Esophagus (tissue), 2 donors: ENCODE measurements around the gene RAET1E. TPM values are rescaled to one million over a fixed set of nuclear protein-coding genes. Genes with fewer than 3 reads are reported as not detected.
"Not testable (repeated sequence)": the region's sequence is repeated elsewhere in the genome, so short reads cannot be mapped to it uniquely, and the experiment has no call there.

Source experiments
- H3K27ac ChIP-seq, 2 donors: one replicate each; pipeline ENCODE4 v1.5.1; 2013; ENCODE audit warnings: low read depth in 2 of 2, mild to moderate bottlenecking in 2 of 2, inconsistent platforms in 1 of 2, low read length in 1 of 2, moderate library complexity in 1 of 2
- H3K27me3 ChIP-seq, 2 donors: one replicate each; pipeline ENCODE4 v1.6.1; 2013; ENCODE audit warnings: low read length in 2 of 2, control low read depth in 1 of 2, mild to moderate bottlenecking in 1 of 2; ENCODE audit not compliant: insufficient read depth in 2 of 2, control insufficient read depth in 1 of 2
- H3K36me3 ChIP-seq, 2 donors: one replicate each; pipeline ENCODE4 v1.6.1; 2013; ENCODE audit warnings: low read length in 1 of 2; ENCODE audit not compliant: control insufficient read depth in 2 of 2, insufficient read depth in 2 of 2
- H3K4me1 ChIP-seq, 2 donors: one replicate each; pipeline ENCODE4 v1.6.1; 2013; ENCODE audit warnings: low read length in 1 of 2; ENCODE audit not compliant: control insufficient read depth in 2 of 2, insufficient read depth in 2 of 2
- H3K4me3 ChIP-seq, 2 donors: one replicate each; pipeline ENCODE4 v1.5.1; 2013; ENCODE audit warnings: low read length in 2 of 2, mild to moderate bottlenecking in 2 of 2, low read depth in 1 of 2, moderate library complexity in 1 of 2
- H3K9me3 ChIP-seq, 2 donors: one replicate each; pipeline ENCODE4 v1.6.1; 2013; ENCODE audit warnings: mild to moderate bottlenecking in 2 of 2, low read depth in 1 of 2, low read length in 1 of 2, moderate library complexity in 1 of 2; ENCODE audit not compliant: control insufficient read depth in 2 of 2, insufficient read depth in 1 of 2
- WGBS, 2 donors: extraction: QIAGEN DNeasy Blood & Tissue Kit; methylation state at CpG; one replicate each; pipeline ENCODE4 v1.1.7; 2013; 5-methylcytosine and 5-hydroxymethylcytosine counted together
- polyA plus RNA-seq, 2 donors: library from polyadenylated mRNA; stranded (reverse); fragments of 200-250 nt; gene quantifications; one replicate each; pipeline ENCODE4 v1.2.3, GENCODE V29; 2013
- donor health status: healthy with polysubstance abuse.
- donor health status: Bipolar disorder and iron deficiency.

RAET1E gene
- polyA plus RNA-seq, 2 donors, result 25.1 to 72.5 TPM

DNA sequence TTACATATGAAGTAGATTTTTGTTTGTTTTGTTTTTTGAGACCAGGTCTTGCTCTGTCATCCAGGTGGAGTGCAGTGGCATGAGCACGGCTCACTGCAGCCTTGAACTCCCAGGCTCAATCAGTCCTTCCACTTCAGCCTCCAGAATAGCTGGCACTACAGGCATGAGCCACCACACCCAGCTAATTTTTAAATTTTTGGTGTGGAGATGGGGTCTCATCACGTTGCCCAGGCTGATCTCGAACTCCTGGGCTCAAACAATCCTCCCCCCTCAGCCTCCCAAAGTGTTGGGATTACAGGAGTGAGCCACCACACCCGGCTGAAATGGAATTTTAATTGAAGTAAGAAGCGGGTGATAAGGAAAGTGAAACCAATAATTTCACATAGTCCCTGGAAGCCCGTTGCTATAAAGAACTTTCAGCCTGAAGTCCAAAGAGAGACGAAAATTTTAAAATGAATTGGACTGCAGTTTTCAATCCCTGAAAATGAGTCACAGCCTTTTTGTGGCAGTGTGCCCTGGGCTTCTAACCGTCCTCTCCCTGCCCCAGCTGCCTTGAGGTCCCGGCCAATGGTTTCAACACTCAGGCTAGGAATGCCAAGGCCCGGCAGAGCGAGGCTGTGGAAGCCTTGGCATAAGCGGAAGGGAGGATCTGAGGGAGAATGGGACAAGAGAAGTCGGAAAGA is 757 bp downstream of the RAET1E start:
- Histone ChIP-seq H3K4me3 (peak overlapping the region; percentile 27 to 51), H3K9me3 (no peaks in the 10 kb centered on the region), H3K4me1 (peaks cover 16 to 35% of the 10 kb centered on the region in 2 donors), H3K36me3 (no peaks in the 10 kb centered on the region), H3K27ac (peak overlapping the region; percentile 92 to 95), H3K27me3 (no peaks in the 10 kb centered on the region)
- WGBS, 2 donors, result 20 to 37% methylated on average over 13 of the region's 13 CpGs

DNA sequence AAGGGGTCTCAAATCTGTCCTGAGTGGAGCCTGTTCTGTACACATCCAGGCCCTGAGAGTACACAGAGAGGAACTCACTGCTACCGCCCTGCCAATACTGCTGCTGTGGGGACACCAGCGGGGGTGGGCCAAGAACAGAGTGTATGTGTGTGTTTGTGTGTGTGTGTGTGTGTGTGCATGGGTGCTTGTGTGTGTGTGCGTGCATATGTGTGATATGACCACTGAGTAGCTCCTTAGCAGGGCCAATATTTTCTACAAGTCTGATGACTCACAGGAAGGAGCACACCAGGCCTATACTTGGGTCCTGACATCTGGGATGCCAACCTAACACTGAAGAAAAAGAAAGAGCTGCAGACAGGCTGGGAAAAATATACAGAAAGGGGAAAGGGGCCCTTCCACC is 1.4 kb downstream of the RAET1E start:
- peak overlapping the region in 1 of 2 donors; percentile 51 for H3K4me3 ChIP-seq
- H3K9me3 ChIP-seq, result no peaks in the 10 kb centered on the region
- H3K4me1 ChIP-seq, result peaks cover 16 to 35% of the 10 kb centered on the region in 2 donors
- H3K27me3 ChIP-seq, result no peaks in the 10 kb centered on the region
- no peaks in the 10 kb centered on the region for H3K36me3 ChIP-seq
- peak overlapping the region; percentile 92 to 95 for H3K27ac ChIP-seq
- 85 to 89% methylated on average over 3 of the region's 3 CpGs for WGBS, 2 donors

- 42 to 47% methylated on average over 5 of the region's 5 CpGs for WGBS, 2 donors
- H3K9me3 ChIP-seq, result no peaks in the 10 kb centered on the region
- H3K27ac ChIP-seq, result peak overlapping the region; percentile 92 to 95
- no peaks in the 10 kb centered on the region for H3K27me3 ChIP-seq
- no peaks in the 10 kb centered on the region for H3K36me3 ChIP-seq
- H3K4me3 ChIP-seq, result peak overlapping the region in 1 of 2 donors; percentile 8
- peaks cover 16 to 32% of the 10 kb centered on the region in 2 donors for H3K4me1 ChIP-seq
Measured at GRCh38 chr6:149895833-149896271, 2.1 kb downstream of the RAET1E start.

- H3K27me3 ChIP-seq, result no peaks in the 10 kb centered on the region
- H3K36me3 ChIP-seq, result no peaks in the 10 kb centered on the region
- H3K4me3 ChIP-seq, result no peak overlapping the region
- peak overlapping the region; percentile 92 to 95 for H3K27ac ChIP-seq
- 32 to 38% methylated on average over 7 of the region's 7 CpGs for WGBS, 2 donors
- no peaks in the 10 kb centered on the region for H3K9me3 ChIP-seq
- peaks cover 16 to 34% of the 10 kb centered on the region in 2 donors for H3K4me1 ChIP-seq
Measured at GRCh38 chr6:149895048-149895590, 2.8 kb downstream of the RAET1E start.

DNA sequence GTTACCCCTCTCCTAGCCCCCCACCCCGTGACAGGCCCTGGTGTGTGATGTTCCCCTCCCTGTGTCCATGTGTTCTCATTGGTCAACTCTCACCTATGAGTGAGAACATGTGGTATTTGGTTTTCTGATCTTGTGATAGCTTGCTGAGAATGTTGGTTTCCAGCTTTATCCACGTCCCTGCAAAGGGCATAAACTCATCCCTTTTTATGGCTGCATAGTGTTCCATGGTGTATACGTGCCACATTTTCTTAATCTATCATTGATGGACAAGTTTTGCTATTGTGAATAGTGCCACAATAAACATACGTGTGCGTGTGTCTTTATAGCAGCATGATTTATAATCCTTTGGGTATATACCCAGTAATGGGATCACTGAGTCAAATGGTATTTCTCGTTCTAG is 6.0 kb downstream of the RAET1E start:
- 77 to 87% methylated on average over 6 of the region's 6 CpGs for WGBS, 2 donors
- peaks cover 5 to 31% of the 10 kb centered on the region in 2 donors for H3K4me1 ChIP-seq
- not testable (repeated sequence) for H3K27ac ChIP-seq, H3K36me3 ChIP-seq, H3K9me3 ChIP-seq, H3K4me3 ChIP-seq, H3K27me3 ChIP-seq

- Histone ChIP-seq H3K36me3 (no peaks in the 10 kb centered on the region), H3K27ac (peak overlapping the region; percentile 6 to 62), H3K9me3 (no peaks in the 10 kb centered on the region), H3K27me3 (no peaks in the 10 kb centered on the region), H3K4me3 (no peak overlapping the region), H3K4me1 (peaks cover 3 to 25% of the 10 kb centered on the region in 2 donors)
- WGBS, 2 donors, result 70 to 87% methylated on average over 3 of the region's 3 CpGs
Measured at GRCh38 chr6:149891259-149891658, 6.7 kb downstream of the RAET1E start.

GRCh38 chr6:149890629-149891045 is 7.3 kb downstream of the RAET1E start:
- Histone ChIP-seq H3K27me3 (no peaks in the 10 kb centered on the region), H3K4me1 (peaks cover 3 to 20% of the 10 kb centered on the region in 2 donors), H3K4me3 (no peak overlapping the region), H3K27ac (peak overlapping the region; percentile 62 to 70), H3K36me3 (no peaks in the 10 kb centered on the region), H3K9me3 (no peaks in the 10 kb centered on the region)
- 39 to 51% methylated on average over 6 of the region's 6 CpGs for WGBS, 2 donors

GRCh38 chr6:149889326-149889725 is 8.6 kb downstream of the RAET1E start:
- H3K4me1 ChIP-seq, result peaks cover 3 to 14% of the 10 kb centered on the region in 2 donors
- 80 to 81% methylated on average over 7 of the region's 7 CpGs for WGBS, 2 donors
- H3K4me3 ChIP-seq, result no peak overlapping the region
- H3K27ac ChIP-seq, result peak overlapping the region in 1 of 2 donors; percentile 63
- H3K27me3 ChIP-seq, result no peaks in the 10 kb centered on the region
- no peaks in the 10 kb centered on the region for H3K9me3 ChIP-seq
- H3K36me3 ChIP-seq, result no peaks in the 10 kb centered on the region

DNA sequence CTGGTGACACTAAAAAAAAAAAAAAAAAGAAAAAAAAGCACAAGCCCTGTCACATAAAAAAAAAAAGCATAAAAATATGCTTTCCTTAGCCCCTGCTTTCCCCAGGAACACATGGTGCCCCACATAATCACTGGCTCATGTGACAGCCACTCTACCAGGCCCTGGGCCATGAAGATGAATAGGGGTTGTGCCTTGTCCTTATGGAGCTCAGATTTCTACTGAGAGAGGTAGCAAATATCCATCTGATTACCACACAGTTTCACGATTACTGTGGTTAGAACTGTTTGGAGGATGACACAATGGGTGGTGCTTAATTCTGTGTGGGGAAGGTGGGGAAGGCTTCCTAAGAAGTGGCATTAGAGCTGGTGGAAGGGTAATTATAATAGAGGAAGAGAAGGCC is 9.3 kb downstream of the RAET1E start:
- Histone ChIP-seq H3K27ac (peak overlapping the region in 1 of 2 donors; percentile 88), H3K36me3 (no peaks in the 10 kb centered on the region), H3K4me3 (no peak overlapping the region), H3K4me1 (peaks cover 3 to 14% of the 10 kb centered on the region in 2 donors), H3K9me3 (no peaks in the 10 kb centered on the region), H3K27me3 (no peaks in the 10 kb centered on the region)
- WGBS, 2 donors, result 47 to 60% methylated on average over 1 of the region's 1 CpG

GRCh38 chr6:149888093-149888492 is 9.8 kb downstream of the RAET1E start:
- Histone ChIP-seq H3K4me1 (peaks cover 3 to 14% of the 10 kb centered on the region in 2 donors), H3K36me3 (no peaks in the 10 kb centered on the region), H3K27me3 (no peaks in the 10 kb centered on the region), H3K4me3 (no peak overlapping the region), H3K27ac (peak overlapping the region; percentile 62 to 90), H3K9me3 (no peaks in the 10 kb centered on the region)
- 50 to 66% methylated on average over 9 of the region's 9 CpGs for WGBS, 2 donors
